Parathyroid adenoma (tissue), 2 donors: ENCODE results near the gene MOGAT3.

Experiments
- H2AFZ ChIP-seq: fragments of 300-600 bp; sonication (generic); one replicate; pipeline ENCODE4 v1.7.0; 2017; ENCODE audit warnings: antibody characterized with exemption, mild to moderate bottlenecking
- H3K27ac ChIP-seq: fragments of 300-600 bp; sonication (generic); one replicate; pipeline ENCODE4 v1.7.0; 2017
- H3K27me3 ChIP-seq: fragments of 300-600 bp; sonication (generic); one replicate; pipeline ENCODE4 v1.7.0; 2017; ENCODE audit warnings: low read length; ENCODE audit not compliant: control insufficient read depth, insufficient read depth
- H3K36me3 ChIP-seq: fragments of 300-600 bp; sonication (generic); one replicate; pipeline ENCODE4 v1.7.0; 2017; ENCODE audit warnings: low read length; ENCODE audit not compliant: control insufficient read depth, insufficient read depth
- H3K4me1 ChIP-seq: fragments of 300-600 bp; sonication (generic); one replicate; pipeline ENCODE4 v1.7.0; 2017; ENCODE audit warnings: control low read depth
- H3K4me2 ChIP-seq: fragments of 300-600 bp; sonication (generic); one replicate; pipeline ENCODE4 v1.7.0; 2017; ENCODE audit warnings: low read length
- H3K4me3 ChIP-seq: fragments of 300-600 bp; sonication (generic); one replicate; pipeline ENCODE4 v1.7.0; 2017; ENCODE audit warnings: low read depth, low read length
- H3K79me2 ChIP-seq: fragments of 300-600 bp; sonication (generic); one replicate; pipeline ENCODE4 v1.7.0; 2017; ENCODE audit warnings: control low read depth
- H3K9ac ChIP-seq: fragments of 300-600 bp; sonication (generic); one replicate; pipeline ENCODE4 v1.7.0; 2017; ENCODE audit warnings: mild to moderate bottlenecking
- H3K9me3 ChIP-seq: fragments of 300-600 bp; sonication (generic); one replicate; pipeline ENCODE4 v1.7.0; 2017; ENCODE audit warnings: low read length; ENCODE audit not compliant: control insufficient read depth
- CTCF ChIP-seq: fragments of 300-600 bp; sonication (generic); IDR thresholded peaks from one replicate; pipeline ENCODE4 v1.7.0; 2017; ENCODE audit warnings: antibody characterized with exemption, mild to moderate bottlenecking
- donor health status: primary hyperparathyroidism.

Gene MOGAT3

DNA sequence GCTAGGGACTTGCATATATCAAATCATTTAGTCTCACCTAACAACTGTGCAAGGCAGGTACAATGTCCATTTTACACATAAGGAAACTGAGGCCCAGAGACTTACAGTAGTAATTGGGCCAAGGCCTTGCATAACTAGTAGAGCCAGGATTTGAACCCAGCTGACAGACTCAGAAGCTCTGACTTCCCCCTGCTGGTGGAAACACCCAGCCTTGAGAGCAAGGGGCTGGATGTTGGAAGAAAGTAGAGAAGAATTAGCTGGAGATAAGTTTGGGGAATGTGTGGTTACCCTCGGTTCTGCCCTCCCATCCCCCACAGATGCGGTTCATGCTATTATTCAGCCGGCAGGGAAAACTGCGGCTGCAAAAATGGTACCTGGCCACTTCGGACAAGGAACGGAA lies 44.6 kb downstream of the MOGAT3 start:
- Histone ChIP-seq H3K4me1 (peaks cover 9% of the 10 kb centered on the region), H3K9me3 (no peaks in the 10 kb centered on the region), H3K27me3 (no peaks in the 10 kb centered on the region), H3K4me2 (no peak overlapping the region), H3K4me3 (no peak overlapping the region), H3K79me2 (no peaks in the 10 kb centered on the region), H3K36me3 (no peaks in the 10 kb centered on the region), H3K9ac (no peak overlapping the region), H3K27ac (no peak overlapping the region), H2AFZ (no peak overlapping the region)
- no peak for TF ChIP-seq CTCF

DNA sequence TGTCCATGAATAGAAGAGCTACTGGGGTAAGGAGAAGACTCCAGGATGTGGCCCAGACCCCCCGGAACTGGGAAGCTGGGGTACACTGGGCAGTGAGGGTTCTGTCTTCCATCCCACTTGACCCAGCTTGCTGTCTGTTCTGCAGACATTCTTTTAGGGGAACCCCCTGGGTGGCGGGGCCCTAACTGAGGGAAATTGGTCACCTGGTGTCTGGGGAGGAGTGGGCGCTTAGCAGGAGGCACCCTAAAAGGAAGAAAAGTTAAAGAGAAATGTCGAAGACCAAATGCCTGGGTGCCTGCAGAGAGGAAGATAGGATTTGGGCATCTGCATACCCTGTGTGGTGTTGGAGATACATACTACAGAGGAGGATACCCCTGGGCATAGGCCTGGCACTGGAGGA lies 45.5 kb downstream of the MOGAT3 start:
- Histone ChIP-seq H3K27ac (no peak overlapping the region), H3K36me3 (no peaks in the 10 kb centered on the region), H3K4me1 (peaks cover 9% of the 10 kb centered on the region), H3K4me3 (peak overlapping the region; percentile 67), H3K79me2 (no peaks in the 10 kb centered on the region), H3K27me3 (no peaks in the 10 kb centered on the region), H3K9me3 (no peaks in the 10 kb centered on the region), H2AFZ (no peak overlapping the region), H3K9ac (peak overlapping the region; percentile 6), H3K4me2 (peak overlapping the region; percentile 89)
- no peak for TF ChIP-seq CTCF

DNA sequence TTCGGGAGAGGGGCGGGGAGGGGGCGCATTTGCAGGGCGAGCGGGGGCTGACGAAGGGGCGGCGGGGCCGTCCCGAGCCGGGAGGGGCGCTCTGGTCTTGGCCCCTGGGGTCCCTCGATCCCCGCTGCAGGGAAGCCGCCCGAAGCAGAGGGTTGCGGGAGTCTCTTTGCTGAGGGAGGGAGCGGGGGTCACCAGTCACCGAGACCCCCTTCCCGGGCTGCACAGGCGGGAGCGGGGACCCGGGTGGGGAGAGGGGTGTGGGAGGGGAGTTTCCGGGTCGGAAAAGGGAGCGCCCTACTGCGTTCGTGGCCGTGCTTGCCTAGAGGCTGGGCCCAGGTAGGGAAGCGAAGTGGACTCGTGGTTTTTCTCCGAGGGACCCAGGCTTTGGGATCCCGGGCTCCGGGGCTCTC lies 46.1 kb downstream of the MOGAT3 start:
- Histone ChIP-seq H3K79me2 (no peaks in the 10 kb centered on the region), H3K27ac (no peak overlapping the region)

GRCh38 chr7:101153969-101154692 lies 46.7 kb downstream of the MOGAT3 start, which contains the start of gene AP1S1:
Gene AP1S1 (plus strand): TSS chr7:101154476. CDS start chr7:101154515, 39 bp downstream.
- Histone ChIP-seq H3K4me1 (peaks cover 9% of the 10 kb centered on the region), H3K4me3 (peak within 1 kb of the TSS; percentile 67), H3K4me2 (peak within 1 kb of the TSS; percentile 89), H3K9ac (peak within 1 kb of the TSS; percentile 76), H3K79me2 (no peaks in the 10 kb centered on the region), H3K36me3 (no peaks in the 10 kb centered on the region), H3K27ac (no peak within 1 kb of the TSS), H2AFZ (peak within 1 kb of the TSS; percentile 84), H3K27me3 (no peaks in the 10 kb centered on the region), H3K9me3 (no peaks in the 10 kb centered on the region)
- no peak for TF ChIP-seq CTCF

More for the DNA sequence above, 46.1 kb downstream of the MOGAT3 start:
- peak overlapping the region; percentile 67 for H3K4me3 ChIP-seq
- no peak for TF ChIP-seq CTCF
- no peaks in the 10 kb centered on the region for H3K9me3 ChIP-seq
- H3K4me1 ChIP-seq, result peaks cover 9% of the 10 kb centered on the region
- no peaks in the 10 kb centered on the region for H3K36me3 ChIP-seq
- peak overlapping the region; percentile 89 for H3K4me2 ChIP-seq
- H3K27me3 ChIP-seq, result no peaks in the 10 kb centered on the region
- peak overlapping the region; percentile 84 for H2AFZ ChIP-seq
- H3K9ac ChIP-seq, result peak overlapping the region; percentile 76
